GM18861 (cell line): Measurements from ENCODE around the gene BCL2L12.

ENCODE experiments used
- ATAC-seq: cut with Tn5 transposase; IDR thresholded peaks from one replicate; pipeline ENCODE4 v1.9.1; 2021; ENCODE audit not compliant: unreplicated experiment

Gene BCL2L12

DNA sequence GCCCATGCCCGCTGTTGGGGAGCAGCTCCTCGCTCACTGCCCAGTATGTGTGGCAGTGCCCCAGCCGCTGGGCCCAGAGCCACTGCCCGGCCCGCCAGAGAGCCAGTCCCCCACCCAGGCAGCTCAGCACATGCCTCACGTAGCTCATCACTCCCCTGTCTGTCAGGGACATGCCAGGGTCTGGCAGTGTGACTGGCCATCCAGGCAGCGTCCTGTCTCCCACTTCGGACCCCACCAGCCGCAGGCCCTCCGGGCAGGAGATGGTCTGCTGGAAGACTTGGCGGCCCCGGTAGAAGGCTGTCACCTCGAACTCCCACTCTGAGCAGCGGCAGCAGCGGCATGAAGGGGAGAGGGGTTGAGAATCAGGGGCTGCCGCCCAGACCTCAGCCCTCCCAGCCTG, 3.7 kb upstream of the BCL2L12 start:
- ATAC-seq, result no peak

DNA sequence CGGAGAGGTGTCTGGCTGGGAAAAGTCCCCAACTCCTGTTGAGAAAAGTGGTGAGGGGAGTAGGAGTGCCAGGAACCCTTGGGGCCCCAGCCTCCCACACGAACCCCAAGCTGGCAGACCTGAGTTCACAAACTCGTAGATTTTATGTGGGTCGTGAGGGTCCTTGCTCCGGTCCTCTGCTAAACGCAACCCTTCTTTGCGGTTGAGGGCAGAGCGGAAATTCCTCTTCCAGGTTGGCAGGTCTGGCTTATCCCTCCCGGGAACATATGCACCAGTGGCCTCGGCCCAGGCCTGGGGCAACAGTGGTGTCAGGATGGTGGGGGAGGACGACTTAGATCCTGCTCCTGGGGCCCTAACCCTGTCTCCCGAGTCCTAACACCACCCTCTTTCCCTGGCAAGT, 2.5 kb upstream of the BCL2L12 start:
- no peak for ATAC-seq

DNA sequence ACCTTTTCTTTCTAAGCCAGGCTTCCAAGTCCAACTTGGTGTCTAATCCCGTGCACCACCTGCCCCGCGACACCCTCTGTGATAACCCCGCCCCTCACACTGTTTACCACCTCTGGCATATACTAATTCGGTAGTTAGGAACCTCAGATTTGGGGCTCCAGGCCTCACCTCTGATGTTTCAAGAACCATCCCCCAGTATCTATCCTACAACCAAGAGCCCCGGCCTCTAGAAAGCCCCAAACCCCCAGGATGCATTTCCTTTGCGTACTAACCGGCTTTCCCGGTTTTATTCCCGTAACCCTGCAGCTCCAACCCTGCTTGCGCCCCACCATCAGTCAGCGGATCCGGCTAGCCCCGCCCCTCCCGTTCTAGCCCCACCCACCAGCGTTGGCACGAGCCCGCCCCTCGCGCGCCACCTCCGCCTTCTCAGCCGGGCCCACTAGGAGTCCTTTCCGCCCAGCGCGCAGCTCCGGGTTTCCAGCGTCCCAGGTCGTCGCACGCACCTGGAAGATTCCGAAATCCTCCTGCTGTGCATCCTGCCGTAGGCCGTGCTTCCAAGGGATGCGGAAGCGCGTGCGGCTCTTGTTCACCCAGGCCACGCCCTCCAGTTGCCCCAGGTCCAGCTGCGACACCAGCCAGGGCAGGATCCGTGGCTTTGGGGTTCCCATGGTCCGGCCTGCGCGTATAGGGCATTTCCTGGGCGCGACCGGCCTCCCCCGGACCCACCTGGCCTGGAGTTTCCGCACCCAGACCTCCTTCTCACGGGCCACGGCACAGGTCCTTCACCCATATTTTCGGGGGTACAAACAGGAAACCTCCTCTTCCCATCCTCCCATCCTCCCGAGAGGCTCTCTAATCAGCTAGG, 1.3 kb upstream of the BCL2L12 start:
- ATAC-seq, result no peak

DNA sequence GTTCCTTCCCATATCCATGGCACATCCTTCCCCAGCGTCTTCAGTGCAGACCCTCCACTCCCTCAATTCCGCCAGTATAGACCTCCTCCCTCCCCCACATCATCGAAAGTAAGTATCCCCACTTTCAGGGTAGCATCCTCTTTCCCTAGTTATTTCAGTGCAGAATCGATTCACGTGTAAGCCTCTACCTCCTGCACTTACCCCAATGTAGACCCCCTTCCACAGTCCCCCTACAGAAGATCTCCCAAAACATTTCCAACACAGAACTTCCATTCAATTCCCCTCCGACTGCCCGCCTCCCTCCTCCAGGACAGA, 740 bp upstream of the BCL2L12 start:
- no peak for ATAC-seq

DNA sequence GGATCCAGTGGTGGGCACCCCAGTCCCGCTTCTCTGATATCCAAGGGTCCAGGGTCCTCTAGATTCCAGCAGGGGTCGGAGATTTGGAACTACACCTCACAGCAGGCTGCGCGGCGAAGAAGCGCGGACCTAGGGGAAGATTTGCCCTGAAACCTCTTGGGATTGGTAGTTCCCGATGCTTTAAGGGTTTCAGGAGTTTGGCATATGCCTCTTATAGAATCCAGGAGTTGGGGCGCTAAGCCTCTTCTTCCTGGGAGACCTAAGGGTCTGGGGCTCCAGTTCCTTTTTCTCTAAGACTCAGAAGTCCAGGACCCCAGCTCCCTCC, 349 bp downstream of the BCL2L12 start:
- ATAC-seq, result no peak

DNA sequence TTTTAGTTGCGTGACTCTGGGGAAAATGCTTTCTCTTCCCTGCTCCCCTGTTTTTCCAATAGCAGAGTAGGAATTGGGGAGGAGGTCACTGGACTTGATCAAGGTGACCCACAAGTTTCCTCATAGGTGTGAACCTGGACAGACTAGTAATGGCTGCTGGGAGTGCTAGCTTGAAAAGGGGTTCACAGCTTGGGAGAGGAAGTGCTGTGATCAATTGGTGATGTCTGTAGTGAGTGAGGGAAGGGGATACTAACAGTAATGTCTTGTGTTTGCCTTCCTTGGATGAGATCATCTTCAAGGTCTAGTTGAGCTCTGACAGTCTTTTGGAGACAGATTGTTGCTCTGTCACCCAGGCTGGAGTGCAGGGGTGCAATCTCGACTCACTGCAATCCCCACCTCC, 1.7 kb downstream of the BCL2L12 start:
- no peak for ATAC-seq

DNA sequence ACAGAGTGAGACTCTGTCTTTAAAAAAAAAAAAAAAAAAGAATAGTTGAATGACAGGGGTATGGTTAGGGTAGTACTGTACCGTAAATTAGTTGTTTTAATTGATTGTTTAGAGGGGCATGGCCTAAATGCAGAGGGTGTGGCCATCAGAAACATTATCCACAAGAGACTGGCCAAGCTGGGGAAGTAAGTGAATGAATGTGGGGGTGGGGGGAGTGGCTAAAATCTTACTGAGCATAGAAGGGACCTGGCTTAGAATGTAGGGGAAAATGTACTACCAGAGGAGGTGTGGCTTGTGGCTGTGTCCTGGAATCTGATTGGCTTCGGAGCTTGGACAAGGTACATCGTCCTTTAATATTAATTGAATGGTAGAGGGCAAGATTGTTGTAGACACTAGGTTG, 3.8 kb downstream of the BCL2L12 start:
- no peak for ATAC-seq

DNA sequence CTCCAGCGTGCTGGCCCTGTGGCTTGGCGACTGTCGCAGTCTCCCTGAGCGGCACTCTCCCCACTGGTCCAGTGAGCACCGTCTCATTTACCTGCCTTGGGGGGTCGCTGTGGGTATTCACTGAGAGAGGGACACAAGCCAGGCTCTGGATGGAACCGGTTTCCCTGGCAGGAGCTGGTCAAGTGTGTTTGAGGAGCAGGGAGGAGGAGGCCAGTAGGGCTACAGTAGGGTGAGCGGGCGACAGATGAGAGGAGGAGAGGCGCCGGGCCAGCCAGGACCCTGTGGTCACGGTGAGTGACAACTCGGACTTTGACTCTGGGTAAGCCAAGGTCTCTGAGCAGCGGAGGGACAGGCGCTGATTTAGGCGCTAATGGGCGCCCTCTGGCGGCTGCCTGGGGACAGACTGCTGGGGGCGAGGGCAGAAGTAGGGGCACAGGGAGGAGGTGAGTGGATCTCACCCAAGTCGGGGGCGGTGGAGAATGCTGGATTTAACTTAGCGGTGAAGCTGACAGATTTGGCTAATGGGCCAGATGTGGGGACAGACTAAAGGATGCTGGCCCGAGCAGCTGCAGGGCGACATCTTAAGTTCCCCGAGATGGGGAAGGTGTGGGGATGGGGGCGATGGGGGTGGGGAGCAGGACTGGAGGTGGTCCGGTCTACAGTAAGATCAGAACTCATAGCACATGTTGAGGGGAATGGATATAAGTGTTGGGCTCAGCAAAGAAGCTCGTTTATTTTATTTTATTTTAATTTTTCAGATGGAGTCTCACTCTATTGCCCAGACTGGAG, 6.6 kb downstream of the BCL2L12 start:
- ATAC-seq, result no peak

DNA sequence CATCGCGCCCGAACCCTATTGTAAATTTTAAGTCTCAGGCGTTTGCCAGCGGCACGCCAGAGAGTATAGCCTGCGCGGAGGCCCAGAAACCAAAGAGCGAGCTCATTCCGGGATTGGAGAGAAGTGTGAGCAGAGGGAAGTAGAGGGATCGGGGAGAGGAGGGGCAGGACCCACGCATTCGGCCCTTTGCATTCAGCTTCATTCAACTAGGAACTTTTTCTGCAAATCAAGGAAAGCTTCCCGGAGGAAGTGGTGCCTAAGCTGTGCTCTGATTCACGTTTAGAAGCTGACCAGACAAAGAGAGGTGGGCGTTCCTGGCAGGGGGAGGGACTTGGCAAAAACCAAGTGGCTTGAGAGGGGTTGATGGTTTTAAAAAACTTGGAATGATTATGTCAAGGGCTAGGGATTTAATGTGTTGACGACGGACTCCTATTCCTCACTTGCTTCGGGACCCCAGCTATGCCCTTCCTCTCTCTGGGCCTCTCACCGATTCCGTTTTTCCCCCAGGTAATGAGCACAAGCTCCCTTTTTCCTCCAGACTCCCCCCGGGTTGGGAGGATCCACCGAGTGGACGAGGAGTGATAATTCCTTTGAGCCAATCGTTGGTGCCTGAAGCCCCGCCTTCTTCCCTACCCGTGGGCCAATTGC, 10.5 kb downstream of the BCL2L12 start:
- ATAC-seq, result no peak

DNA sequence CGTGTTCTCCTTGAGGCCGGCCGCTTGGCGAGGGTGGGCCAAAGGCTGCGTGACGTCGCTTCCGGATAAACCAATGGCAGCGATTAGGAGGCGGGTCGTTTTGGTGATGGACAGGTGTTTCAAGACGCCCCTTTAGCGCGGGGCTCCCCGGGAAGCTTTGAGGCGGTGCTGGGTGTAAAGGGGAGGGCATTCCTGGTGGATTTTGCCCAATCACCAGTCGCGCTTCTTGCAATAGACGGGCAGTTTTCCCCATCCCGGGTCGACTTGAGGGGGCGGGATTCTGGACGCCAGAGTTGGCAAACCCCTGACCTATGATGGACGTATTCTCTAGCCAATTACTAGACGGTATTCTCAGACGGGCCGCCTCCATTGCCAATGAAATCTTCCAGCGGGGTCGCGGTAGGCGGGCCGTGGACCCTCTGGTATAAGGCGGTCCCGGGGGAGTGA, 11.1 kb downstream of the BCL2L12 start:
- ATAC-seq, result peak; percentile 55

DNA sequence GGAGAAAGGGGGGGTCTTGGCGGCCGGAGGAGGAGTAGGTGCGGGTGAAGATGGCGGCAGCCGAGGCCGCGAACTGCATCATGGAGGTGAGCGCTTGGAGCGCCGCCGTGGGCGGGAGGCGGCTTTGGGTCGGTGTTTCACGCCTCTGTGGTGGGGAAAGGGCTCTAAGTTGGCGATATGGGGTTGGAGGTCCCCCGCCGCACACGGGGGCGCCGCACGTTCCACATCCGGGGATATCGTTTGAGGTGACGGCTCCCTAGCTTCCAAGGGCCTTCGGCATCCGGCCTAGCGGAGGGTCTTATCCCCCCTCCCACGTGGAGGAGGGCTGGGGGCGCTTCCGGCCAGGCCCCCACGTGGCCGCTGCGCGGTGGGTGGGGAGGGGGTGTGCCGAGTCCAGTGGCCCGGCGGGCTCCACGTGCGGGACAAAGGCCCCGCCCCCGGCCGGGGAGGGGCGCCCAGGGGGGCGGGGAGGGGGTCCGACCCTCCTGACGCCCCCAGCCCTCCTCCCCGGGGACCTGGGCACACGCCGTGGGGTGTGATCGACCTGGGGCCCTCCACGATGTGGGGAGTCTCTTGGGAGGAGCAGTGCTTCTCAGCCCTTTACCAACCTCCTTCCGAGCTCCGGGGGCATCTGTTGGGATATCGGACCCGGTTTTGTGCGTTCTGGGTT, 11.6 kb downstream of the BCL2L12 start, which contains the start of gene PRMT1:
Gene PRMT1 (plus strand): TSS at position 41 of the 670 bp plus-strand sequence. CDS start 10 bp downstream, at position 51.
- no peak for ATAC-seq

DNA sequence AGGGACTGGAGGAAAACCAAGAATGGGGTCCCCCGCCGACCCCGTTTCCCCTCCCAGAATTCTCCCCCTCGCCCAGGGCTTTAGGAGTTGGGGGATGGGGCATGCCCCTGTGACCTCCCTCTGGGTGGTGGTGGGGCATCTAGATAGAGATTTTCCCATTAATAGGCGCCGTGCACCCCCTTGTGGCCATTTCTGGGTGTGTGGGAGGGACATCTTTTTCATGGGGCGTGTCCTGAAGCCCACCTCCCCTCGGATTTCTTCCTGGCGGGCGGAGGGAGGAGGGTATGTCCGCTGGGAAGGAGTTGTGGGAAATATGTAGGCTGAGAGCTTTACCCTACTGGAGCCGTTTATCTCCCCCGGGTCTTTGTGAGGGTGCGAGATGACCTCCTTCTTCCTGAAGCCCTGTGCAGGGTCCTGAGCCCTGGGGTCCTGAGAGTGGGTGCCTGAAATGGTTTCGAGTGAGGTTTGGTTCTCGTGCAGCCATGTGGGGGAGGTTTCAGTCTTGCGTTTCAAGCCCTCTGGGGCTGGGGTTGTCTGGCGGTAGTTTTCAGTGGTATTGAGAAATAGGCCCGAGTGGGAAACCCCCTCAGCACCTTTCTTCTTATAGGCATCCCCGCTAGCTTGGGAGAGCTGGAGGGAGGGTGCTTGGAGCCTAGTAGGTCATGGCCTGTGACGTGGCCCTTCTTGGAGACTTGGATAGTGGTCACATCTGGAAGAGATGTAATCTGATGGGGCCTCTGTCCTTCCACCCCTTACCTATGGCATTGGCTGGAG, 12.4 kb downstream of the BCL2L12 start:
- ATAC-seq, result no peak

DNA sequence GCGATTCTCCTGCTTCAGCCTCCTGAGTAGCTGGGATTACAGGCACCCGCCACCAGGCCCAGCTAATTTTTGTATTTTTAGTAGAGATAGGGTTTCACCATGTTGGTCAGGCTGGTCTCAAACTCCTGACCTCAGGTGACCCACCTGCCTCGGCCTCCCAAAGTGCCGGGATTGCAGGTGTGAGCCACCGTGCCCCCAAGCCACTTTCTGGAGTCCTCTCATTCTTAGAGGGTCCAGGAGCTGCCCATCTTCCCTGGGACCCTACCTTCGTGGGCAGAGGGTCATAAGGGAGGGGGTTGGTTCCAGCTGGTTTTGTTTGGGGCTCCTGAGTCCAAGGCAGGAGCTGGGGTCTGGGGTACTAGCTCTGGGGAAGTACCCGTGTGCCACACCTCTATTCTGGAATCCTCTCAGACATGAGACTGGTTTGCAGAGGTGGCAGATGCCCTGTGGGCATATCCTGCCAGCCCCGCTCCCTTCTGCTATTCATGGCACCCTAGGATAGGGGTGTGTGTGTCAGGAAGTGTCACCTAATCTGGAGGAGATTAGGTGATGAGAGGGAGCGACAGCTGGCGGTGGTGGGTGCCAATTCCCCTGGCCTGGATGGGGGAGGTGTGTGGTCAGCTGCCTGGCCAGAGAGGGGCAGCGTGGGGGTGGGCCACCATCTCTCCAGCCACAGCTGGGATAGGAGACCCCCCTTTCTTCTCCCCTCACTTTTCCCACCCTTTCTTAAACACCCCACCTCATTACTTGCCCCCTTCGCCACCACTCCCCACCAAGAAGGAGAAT, 13.4 kb downstream of the BCL2L12 start:
- ATAC-seq, result no peak

DNA sequence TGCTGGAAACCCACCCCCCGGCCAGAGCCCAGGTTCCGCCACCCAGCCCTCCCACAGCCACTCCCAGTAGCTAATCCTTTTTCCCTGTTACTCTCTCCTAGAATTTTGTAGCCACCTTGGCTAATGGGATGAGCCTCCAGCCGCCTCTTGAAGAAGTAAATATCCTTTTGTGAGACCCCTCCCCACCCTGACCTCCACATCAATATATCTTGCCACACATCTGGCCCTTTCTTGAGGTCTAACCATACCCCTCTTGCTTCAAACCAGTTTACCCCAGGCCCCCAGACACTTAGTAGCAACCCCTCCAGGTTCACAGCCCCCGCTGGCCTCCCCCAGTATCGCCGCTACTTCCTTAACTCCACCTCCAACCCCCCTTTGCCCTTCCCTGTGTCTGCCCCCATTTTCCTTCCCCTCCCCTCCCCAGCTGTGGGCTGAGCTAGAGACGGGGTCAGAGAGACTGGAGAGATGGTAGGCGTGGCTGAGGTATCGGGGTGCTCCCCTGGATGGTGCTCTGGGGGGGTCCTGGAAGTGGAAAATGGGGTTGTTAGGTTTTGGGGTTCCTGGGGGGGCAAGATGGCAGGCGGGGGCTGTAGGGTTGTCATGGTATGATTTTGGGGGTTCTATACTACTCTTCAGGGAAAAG, 14.2 kb downstream of the BCL2L12 start:
- no peak for ATAC-seq

DNA sequence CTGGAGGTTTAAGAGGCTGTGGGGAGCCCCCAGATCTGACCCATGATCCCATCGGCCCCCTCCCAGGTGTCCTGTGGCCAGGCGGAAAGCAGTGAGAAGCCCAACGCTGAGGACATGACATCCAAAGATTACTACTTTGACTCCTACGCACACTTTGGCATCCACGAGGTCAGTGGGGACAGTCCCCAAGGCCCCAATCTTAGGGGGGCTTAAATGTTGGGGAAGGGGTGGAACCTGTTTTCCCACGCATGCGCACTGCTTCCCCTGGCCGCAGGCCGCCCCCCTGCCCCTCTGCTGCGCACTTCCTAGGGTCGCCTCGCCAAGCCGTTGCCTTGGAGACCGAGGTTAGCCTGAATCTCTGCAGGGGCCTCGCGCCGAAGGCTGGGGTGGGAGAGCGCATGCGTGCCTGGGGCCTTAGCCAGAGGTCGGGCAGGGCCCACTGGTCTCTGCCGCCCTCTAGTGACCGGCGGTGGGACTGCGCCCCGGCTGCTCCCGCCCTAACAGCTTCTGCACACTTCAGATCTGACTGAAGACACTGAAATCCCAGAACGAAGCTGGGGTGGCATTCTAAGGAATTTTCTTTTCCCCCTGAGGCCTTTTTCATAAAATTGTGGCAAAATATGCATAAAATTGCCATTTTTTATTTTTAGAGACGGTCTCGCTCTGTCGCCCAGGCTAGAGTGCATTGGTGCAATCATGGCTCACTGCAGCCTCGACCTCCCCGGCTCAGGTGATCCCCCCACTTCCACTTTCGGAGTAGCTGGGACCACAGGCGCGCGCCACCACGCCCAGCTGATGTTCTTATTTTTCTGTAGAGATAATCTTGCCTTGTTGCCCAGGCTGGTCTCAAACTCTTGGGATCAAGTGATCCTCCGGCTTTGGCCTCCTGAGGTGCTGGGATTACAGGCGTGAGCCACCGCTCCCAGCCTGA, 15.0 kb downstream of the BCL2L12 start:
- no peak for ATAC-seq

DNA sequence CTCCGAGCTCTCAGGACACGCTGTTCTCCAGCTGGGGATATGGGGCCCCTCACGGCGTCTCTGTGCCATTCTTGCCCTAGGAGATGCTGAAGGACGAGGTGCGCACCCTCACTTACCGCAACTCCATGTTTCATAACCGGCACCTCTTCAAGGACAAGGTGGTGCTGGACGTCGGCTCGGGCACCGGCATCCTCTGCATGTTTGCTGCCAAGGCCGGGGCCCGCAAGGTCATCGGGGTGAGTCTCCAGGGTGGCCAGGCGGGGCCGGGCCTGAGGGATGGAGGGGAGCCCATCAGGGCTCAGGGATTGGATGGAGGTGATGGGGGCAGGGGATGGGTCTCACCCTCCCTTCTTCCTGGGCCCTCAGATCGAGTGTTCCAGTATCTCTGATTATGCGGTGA, 16.1 kb downstream of the BCL2L12 start:
- ATAC-seq, result no peak

DNA sequence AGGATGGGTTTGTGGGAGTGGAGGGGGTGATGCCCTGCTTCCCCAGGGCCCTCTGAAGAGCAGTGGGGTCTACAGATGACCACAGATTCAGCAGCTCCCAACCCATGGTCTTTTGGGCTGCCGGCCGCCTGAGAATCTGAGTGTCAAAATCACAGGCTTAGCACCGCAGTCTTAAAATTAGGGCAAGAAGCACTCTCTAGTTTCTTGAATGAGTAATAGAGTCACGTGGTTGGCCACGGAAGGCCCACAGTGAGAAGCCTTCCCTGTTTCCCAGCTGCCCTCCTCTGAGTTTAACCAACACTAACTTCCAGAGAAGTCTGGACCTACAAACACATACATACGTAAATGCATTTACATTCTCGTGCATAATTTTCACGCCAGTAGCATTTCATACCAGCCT, 16.5 kb downstream of the BCL2L12 start:
- ATAC-seq, result no peak

DNA sequence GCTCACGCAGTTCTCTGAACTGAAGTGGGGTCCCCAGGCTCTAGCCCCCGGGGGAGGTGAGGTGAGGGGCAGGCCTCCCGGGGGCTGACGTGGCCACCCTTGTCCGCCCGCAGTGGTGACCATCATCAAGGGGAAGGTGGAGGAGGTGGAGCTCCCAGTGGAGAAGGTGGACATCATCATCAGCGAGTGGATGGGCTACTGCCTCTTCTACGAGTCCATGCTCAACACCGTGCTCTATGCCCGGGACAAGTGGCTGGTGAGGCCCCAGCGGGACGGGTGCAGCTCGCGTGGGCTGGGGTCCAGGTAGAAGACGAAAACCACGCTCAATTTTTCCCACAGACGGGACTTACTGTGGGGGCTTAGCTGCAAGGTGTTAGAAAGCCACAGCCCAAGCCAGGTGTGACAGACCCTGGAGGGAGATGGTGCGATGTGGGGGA, 18.1 kb downstream of the BCL2L12 start:
- no peak for ATAC-seq
